Adrenal gland (tissue), 5 donors: ENCODE data around the gene NDUFA11.

Source experiments
- POLR2A ChIP-seq, 2 donors: fragments of 450-650 bp; IDR thresholded peaks; one replicate each; pipeline ENCODE4 v1.6.1; 2017; ENCODE audit warnings: antibody characterized with exemption in 2 of 2, mild to moderate bottlenecking in 2 of 2, moderate library complexity in 1 of 2
- TF ChIP-seq, protein P1 (sequence below), 6 experiments: fragments of 450-650 bp in 4 of 6; fragments of 200-600 bp in 2 of 6; sonication (generic) in 1 of 6; IDR thresholded peaks; 1 replicate in 5 of 6; 2 replicates in 1 of 6; pipeline versions ENCODE4 v1.5.1 to v1.8.0; 2016 to 2021; ENCODE audit warnings: antibody characterized with exemption in 6 of 6, mild to moderate bottlenecking in 2 of 6, moderate library complexity in 1 of 6
- donor health status: DM: no; HTN: no; CAD: no.

DNA sequence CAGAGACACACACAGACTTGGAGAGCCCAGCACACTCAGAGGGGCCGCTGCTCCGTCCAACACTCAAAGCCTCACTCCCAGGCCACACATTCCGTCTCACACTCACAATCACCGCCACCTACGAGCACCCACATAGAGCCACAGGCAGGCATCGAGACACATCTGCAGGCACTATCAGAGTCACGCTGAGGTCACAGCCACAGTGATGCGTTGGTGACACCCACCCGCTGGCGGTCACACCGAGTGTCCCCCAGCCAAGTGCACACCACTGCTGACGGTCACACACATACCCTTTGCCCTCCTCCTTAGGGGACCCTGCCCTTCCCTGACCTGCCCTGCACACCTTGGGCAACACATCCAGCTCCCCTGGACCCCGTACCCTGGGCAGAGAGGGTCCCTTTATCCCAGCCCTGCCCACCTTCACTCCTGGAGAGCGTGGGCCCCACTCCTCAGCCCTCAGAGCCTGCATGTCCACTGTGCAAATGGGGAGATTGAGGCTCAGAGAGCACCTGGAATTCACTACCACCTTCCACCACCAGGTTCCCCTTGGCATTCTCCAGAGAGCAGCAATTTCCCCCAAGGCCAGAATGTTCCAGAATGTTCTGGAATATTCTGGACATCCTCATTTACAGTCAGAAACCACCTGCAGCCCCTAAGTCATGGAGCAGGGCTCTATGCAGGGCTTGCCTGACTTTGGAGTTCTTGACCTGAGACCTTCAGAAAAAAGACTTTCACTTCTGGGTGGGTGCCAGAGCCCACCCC lies 38.7 kb downstream of the NDUFA11 start:
- TF ChIP-seq, protein P1, sequence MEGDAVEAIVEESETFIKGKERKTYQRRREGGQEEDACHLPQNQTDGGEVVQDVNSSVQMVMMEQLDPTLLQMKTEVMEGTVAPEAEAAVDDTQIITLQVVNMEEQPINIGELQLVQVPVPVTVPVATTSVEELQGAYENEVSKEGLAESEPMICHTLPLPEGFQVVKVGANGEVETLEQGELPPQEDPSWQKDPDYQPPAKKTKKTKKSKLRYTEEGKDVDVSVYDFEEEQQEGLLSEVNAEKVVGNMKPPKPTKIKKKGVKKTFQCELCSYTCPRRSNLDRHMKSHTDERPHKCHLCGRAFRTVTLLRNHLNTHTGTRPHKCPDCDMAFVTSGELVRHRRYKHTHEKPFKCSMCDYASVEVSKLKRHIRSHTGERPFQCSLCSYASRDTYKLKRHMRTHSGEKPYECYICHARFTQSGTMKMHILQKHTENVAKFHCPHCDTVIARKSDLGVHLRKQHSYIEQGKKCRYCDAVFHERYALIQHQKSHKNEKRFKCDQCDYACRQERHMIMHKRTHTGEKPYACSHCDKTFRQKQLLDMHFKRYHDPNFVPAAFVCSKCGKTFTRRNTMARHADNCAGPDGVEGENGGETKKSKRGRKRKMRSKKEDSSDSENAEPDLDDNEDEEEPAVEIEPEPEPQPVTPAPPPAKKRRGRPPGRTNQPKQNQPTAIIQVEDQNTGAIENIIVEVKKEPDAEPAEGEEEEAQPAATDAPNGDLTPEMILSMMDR (IDR thresholded peaks at IDR 0.05), result no peak
- no peak for TF ChIP-seq POLR2A (IDR thresholded peaks at IDR 0.05)
